K562 (cell line): ENCODE results near the gene HOXB1. TPM values are rescaled to one million over a fixed set of nuclear protein-coding genes. Genes with fewer than 3 reads are reported as not detected.

Experiments
- CC2D1A ChIP-seq: fragments of 450-650 bp; IDR thresholded peaks from 2 replicates; pipeline ENCODE4 v1.6.1; 2017; ENCODE audit warnings: mild to moderate bottlenecking
- FOXJ2 ChIP-seq: fragments of 200-800 bp; sonication (Bioruptor generic); IDR thresholded peaks from 2 replicates; pipeline ENCODE4 v1.6.1; 2016; ENCODE audit warnings: missing genetic modification characterization, missing compliant biosample characterization
- HNRNPUL1 ChIP-seq: fragments of 200-400 bp; formaldehyde crosslinking; IDR thresholded peaks from 2 replicates; pipeline ENCODE4 v1.6.1; 2017; ENCODE audit warnings: low read length
- JUND ChIP-seq, 2 experiments: IDR thresholded peaks; 2 replicates in 1 of 2; 3 replicates in 1 of 2; pipeline ENCODE4 v1.6.1; 2011; ENCODE audit warnings: borderline replicate concordance in 2 of 2, low read depth in 2 of 2, low read length in 2 of 2, improper control_type of control experiment in 1 of 2, missing biosample characterization in 1 of 2, missing genetic modification characterization in 1 of 2, missing genetic modification reagents in 1 of 2
- NCOR1 ChIP-seq: fragments of 450-650 bp; IDR thresholded peaks from 2 replicates; pipeline ENCODE4 v1.6.1; 2016; ENCODE audit warnings: mild to moderate bottlenecking, moderate library complexity
- NEUROD1 ChIP-seq: fragments of 150-350 bp; IDR thresholded peaks from 2 replicates; pipeline ENCODE4 v1.6.1; 2014; ENCODE audit warnings: borderline replicate concordance, low read length, low read depth; ENCODE audit not compliant: partially characterized antibody
- SAFB ChIP-seq: fragments of 200-400 bp; formaldehyde crosslinking; IDR thresholded peaks from 2 replicates; pipeline ENCODE4 v1.6.1; 2017; ENCODE audit warnings: low read depth, low read length, borderline replicate concordance
- SMARCA4 ChIP-seq: fragments of 450-650 bp; IDR thresholded peaks from 2 replicates; pipeline ENCODE4 v1.6.1; 2016
- SPI1 ChIP-seq: IDR thresholded peaks from 2 replicates; pipeline ENCODE4 v1.6.1; 2011; ENCODE audit warnings: low read depth, low read length, control low read depth, borderline replicate concordance
- SREBF2 ChIP-seq: sonication (generic); formaldehyde crosslinking; IDR thresholded peaks from 2 replicates; pipeline ENCODE4 v1.4.0; 2020; ENCODE audit warnings: mild to moderate bottlenecking, missing genetic modification reagents
- TCF3 ChIP-seq: sonication (generic); formaldehyde crosslinking; IDR thresholded peaks from 2 replicates; pipeline ENCODE4 v1.4.0; 2020; ENCODE audit warnings: mild to moderate bottlenecking, missing genetic modification reagents
- TFAM ChIP-seq: fragments of 250-450 bp; sonication (Bioruptor Pico); conservative IDR thresholded peaks from 2 replicates; pipeline ENCODE4 v1.5.0; 2021; ENCODE audit warnings: mild to moderate bottlenecking, moderate library complexity
- TFAP4 ChIP-seq: sonication (generic); formaldehyde crosslinking; IDR thresholded peaks from 2 replicates; pipeline ENCODE4 v1.8.0; 2022; ENCODE audit warnings: missing genetic modification reagents, mild to moderate bottlenecking, moderate library complexity, borderline replicate concordance
- ZBTB8A ChIP-seq: fragments of 450-650 bp; IDR thresholded peaks from 2 replicates; pipeline ENCODE4 v1.6.1; 2018; ENCODE audit warnings: mild to moderate bottlenecking, moderate library complexity; ENCODE audit not compliant: partially characterized antibody
- ZNF121 ChIP-seq: sonication (generic); formaldehyde crosslinking; conservative IDR thresholded peaks from 2 replicates; pipeline ENCODE4 v1.8.0; 2022; ENCODE audit warnings: missing genetic modification reagents
- ZNF561 ChIP-seq: fragments of 450-650 bp; formaldehyde crosslinking; conservative IDR thresholded peaks from 2 replicates; pipeline ENCODE4 v1.4.0; 2020; ENCODE audit warnings: mild to moderate bottlenecking, moderate library complexity
- ZNF589 ChIP-seq: fragments of 200-800 bp; sonication (Bioruptor generic); IDR thresholded peaks from 2 replicates; pipeline ENCODE4 v1.6.1; 2016; ENCODE audit warnings: low read depth, missing genetic modification characterization, missing compliant biosample characterization
- polyA plus RNA-seq, 8 experiments: library from polyadenylated mRNA; depleted of rRNA in 4 of 8; stranded (reverse) in 5 of 8; unstranded in 3 of 8; fragments of >200 nt; fragmentation: Nextera tagmentation in 2 of 8; fragmentation: Illumina TruSeq in 1 of 8; extraction: Ambion mirVana in 2 of 8; extraction: Trizol in 1 of 8; gene quantifications; 2 replicates each; pipeline versions ENCODE4 v1.2.1 to v1.2.3, GENCODE V29; 2011 to 2014; ENCODE audit warnings: inconsistent platforms in 1 of 8, missing spikeins in 1 of 8
- total RNA-seq, 7 experiments: library from RNA; depleted of rRNA in 6 of 7; stranded (reverse); fragments of >200 nt in 6 of 7; fragmentation: Illumina TruSeq in 2 of 7; extraction: Trizol in 2 of 7; gene quantifications; 2 replicates each; pipeline versions ENCODE4 v1.2.1 to v1.2.3, GENCODE V29; 2011 to 2021; ENCODE audit warnings: low replicate concordance in 1 of 7
- TF ChIP-seq, protein P1 (sequence below): sonication (generic); formaldehyde crosslinking; IDR thresholded peaks from 2 replicates; pipeline ENCODE4 v1.8.0; 2022; ENCODE audit warnings: mild to moderate bottlenecking, missing genetic modification reagents
- TF ChIP-seq, protein P2 (sequence below): sonication (generic); formaldehyde crosslinking; IDR thresholded peaks from 2 replicates; pipeline ENCODE4 v1.8.0; 2023; ENCODE audit warnings: mild to moderate bottlenecking, missing genetic modification reagents

HOXB1 gene
- total and polyA plus RNA-seq, 9 of the 15 experiments (the other 6 are each of a cell fraction or from before 2014, with no cell fraction given), result 0.04 TPM; not detected in 8

DNA sequence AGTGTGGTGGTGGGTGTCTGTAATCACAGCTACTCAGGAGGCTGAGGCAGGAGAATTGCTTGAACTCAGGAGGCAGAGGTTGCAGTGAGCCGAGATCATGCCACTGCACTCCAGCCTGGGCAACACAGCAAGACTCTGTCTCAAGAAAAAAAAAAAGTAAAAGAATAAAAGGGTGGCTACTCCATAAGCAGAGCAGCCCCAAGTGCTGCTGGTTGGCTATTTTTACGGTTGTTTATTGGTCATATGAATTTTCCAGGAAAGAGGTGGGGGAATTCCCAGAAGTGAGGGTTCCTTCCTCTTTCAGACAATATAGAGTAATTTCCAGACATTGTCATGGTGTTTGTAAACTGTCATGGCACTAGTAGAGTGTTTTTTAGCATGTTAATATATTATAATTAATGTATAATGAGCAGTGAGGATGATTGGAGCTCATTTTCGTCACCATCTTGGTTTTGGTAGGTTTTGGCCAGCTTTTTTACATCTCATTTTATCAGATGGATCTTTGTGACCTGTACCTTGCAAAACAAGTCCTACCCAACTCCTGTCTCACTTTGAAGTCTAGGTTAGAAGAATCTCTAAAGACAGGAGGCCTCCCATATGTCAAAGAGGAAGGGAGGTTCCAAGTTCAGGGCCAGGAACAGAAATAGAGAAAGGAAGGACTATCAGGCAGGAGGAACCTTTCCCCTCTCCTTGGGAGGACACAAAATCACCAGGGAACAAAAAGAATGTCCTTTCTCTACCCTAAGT, 39.1 kb downstream of the HOXB1 start (continued):
- TF ChIP-seq, protein P1, sequence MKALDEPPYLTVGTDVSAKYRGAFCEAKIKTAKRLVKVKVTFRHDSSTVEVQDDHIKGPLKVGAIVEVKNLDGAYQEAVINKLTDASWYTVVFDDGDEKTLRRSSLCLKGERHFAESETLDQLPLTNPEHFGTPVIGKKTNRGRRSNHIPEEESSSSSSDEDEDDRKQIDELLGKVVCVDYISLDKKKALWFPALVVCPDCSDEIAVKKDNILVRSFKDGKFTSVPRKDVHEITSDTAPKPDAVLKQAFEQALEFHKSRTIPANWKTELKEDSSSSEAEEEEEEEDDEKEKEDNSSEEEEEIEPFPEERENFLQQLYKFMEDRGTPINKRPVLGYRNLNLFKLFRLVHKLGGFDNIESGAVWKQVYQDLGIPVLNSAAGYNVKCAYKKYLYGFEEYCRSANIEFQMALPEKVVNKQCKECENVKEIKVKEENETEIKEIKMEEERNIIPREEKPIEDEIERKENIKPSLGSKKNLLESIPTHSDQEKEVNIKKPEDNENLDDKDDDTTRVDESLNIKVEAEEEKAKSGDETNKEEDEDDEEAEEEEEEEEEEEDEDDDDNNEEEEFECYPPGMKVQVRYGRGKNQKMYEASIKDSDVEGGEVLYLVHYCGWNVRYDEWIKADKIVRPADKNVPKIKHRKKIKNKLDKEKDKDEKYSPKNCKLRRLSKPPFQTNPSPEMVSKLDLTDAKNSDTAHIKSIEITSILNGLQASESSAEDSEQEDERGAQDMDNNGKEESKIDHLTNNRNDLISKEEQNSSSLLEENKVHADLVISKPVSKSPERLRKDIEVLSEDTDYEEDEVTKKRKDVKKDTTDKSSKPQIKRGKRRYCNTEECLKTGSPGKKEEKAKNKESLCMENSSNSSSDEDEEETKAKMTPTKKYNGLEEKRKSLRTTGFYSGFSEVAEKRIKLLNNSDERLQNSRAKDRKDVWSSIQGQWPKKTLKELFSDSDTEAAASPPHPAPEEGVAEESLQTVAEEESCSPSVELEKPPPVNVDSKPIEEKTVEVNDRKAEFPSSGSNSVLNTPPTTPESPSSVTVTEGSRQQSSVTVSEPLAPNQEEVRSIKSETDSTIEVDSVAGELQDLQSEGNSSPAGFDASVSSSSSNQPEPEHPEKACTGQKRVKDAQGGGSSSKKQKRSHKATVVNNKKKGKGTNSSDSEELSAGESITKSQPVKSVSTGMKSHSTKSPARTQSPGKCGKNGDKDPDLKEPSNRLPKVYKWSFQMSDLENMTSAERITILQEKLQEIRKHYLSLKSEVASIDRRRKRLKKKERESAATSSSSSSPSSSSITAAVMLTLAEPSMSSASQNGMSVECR (CRISPR knock-in tag), result no peak
- TF ChIP-seq ZNF121 (CRISPR knock-in tag) (peak; percentile 96), ZNF589 (no peak; the same call in none of the 2 replicates), TFAM (CRISPR knock-in tag) (no peak), SMARCA4 (peak; percentile 61), CC2D1A (peak; percentile 54; the same call in 1 of the 2 replicates), TFAP4 (CRISPR knock-in tag) (no peak), NCOR1 (peak; percentile 38; the same call in 1 of the 2 replicates), HNRNPUL1 (no peak), SREBF2 (CRISPR knock-in tag) (no peak), TCF3 (CRISPR knock-in tag) (peak; percentile 29; the same call in 1 of the 2 replicates), JUND (IDR thresholded peaks at IDR 0.05; ENCODE audit: borderline replicate concordance, low read depth, low read length) (0 out of 2 replicates have a peak, but pooled peaks have one; percentile 7), JUND (tag; IDR thresholded peaks at IDR 0.05; ENCODE audit: borderline replicate concordance, low read depth, low read length) (no peak), NEUROD1 (no peak), SPI1 (0 out of 2 replicates have a peak, but pooled peaks have one; percentile 24), FOXJ2 (tag) (peak; percentile 49; the same call in 1 of the 2 replicates), ZNF561 (no peak), SAFB (no peak), ZBTB8A (no peak)
- TF ChIP-seq, protein P2, sequence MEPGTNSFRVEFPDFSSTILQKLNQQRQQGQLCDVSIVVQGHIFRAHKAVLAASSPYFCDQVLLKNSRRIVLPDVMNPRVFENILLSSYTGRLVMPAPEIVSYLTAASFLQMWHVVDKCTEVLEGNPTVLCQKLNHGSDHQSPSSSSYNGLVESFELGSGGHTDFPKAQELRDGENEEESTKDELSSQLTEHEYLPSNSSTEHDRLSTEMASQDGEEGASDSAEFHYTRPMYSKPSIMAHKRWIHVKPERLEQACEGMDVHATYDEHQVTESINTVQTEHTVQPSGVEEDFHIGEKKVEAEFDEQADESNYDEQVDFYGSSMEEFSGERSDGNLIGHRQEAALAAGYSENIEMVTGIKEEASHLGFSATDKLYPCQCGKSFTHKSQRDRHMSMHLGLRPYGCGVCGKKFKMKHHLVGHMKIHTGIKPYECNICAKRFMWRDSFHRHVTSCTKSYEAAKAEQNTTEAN, result no peak
